GM19238 (cell line): ENCODE measurements around the gene EFR3B.

ENCODE experiments used
- DNase-seq: peaks from one replicate; pipeline ENCODE4 v3.0.0; 2011; ENCODE audit warnings: low spot score; ENCODE audit not compliant: insufficient read length

Gene EFR3B

DNA sequence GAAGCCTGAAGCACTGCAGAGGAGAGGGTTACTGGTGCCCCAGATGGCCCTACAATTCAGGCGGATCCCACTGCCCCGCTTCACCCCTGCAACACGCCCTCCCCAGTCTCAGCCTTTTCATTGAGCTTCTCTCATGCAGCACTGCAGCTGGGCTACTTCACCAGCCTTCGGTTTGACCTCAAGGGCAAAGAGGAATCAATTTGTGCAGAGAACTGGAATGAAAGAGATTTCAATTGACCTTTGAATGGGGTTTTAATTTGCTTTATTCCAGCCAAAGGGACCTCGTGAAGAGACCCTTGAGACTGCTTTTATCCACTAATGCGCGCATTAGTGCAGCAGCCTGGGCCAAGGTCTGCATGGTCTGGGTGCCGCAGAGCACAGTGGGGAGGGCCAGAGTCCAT, 135.3 kb downstream of the EFR3B start:
- no peak for DNase-seq

- DNase-seq = no peak
Observed at GRCh38 chr2:25178976-25179375, 137.1 kb downstream of the EFR3B start.

- DNase-seq = no peak
Observed at GRCh38 chr2:25184254-25184653, 142.4 kb downstream of the EFR3B start.

GRCh38 chr2:25187729-25188350, 146.0 kb downstream of the EFR3B start:
- DNase-seq = no peak

DNA sequence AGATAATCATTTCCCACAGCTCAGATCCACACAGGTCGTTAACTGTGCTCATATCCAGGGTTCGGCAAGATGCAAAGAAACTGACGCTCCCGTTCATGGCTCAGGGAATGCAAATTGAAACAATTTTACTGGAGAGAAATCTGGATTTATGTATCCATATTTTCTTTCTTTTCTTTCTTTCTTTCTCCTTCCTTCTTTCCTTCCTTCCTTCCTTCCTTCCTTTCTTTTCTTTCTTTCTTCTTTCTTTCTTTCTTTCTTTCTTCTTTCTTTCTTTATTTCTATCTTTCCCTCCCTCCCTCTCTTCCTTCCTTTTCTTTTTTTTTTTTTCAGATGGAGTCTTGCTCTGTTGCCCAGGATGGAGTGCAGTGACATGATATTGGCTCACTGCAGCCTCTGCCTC, 146.5 kb downstream of the EFR3B start:
- no peak for DNase-seq

DNA sequence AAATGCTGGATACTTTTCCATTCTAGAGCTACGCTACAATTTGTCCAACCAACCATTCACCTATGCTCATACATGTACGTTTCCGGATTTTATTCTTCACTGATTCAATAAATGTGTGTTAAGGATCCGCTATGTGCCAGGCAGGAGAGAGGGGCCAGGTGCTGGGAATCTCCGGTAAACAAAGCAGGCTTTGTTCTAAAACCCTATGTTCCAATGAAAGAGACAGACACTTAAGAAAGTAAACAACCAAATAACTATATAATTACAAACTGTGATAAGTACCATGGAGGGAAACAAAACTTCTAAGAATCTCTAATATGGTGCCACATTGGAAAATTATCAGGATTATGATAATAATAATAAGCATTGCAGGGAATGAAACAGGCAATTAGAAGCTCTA, 148.7 kb downstream of the EFR3B start:
- no peak for DNase-seq

- no peak for DNase-seq
Observed at GRCh38 chr2:25194576-25195122, 152.8 kb downstream of the EFR3B start.

DNA sequence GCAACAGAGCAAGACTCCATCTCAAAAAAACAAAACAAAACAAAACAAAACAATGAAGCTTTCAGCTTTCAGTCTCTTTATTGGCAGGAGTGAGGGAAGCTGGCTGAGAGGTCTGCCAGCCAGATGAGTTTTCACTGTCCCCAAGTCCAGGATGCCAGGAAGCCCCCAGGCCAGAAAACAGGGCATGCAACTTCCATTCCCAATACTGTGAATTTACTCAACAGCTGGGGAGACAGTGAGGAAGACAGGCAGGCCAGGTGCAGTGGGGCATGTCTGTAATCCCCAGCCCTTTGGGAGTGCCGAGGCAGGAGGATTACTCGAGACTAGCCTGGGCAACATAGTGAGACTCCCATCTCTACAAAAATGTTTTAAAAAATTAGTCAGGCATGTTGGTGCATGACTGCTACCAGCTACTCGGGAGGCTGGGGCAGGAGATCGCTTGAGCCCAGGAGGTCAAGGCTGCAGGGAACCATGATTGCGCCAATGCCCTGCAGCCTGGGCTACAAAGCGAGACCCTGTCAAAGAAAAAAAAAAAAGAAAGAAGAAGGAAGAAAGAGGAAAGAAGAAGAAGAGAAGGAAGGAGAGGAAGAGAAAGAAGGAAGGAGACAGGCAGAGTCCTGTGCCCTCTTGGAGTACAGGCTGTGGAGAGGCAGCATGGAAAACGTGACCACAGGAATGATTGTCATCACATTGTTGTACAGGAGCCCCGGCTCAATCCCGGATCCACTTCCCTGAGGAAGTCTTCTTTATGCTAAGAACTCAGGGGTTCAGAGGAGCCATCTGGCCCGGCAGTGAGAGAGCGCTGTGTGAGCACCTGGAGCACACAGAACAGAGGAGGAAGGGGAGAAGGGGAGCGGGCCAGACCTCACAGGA, 155.7 kb downstream of the EFR3B start:
- no peak for DNase-seq

GRCh38 chr2:25198209-25198525, 156.3 kb downstream of the EFR3B start:
- DNase-seq = no peak

GRCh38 chr2:25198576-25198975, 156.7 kb downstream of the EFR3B start:
- no peak for DNase-seq

DNA sequence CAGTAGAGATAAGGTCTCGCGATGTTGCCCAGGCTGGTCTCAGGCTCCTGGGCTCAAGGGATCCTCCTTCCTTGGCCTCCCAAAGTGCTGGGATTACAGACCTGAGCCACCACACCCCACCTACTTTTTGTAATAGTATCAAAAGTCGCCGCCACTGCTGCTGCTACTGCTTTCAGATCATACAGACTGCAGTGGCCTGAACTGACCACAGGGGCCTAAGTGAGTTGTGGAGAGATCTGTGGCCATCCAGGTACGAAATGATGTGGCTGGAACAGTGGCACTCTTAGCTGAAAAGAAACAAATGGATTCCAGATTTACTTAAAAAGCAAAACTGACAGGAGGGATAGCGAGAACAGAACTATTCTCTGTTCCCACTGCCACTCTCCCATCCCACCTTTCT, 159.4 kb downstream of the EFR3B start:
- no peak for DNase-seq

DNA sequence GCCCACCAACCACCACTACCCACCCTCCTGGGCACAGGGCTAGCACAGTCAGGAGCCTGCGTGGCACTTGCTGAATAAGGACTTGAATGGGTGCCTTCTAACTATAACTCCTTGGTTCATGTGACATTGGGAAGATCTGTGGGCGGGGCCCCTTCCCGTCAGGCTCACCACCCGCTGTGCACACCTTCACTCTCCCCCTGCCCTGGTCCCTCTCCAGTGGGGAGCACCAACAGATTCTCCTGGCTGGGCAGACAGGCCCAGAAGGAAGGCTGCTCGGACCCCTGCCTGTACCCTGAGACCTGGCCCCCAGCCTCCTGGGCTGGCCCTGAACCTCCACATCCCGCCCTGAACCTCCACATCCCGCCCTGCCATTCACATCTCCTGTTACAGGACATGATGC, 159.9 kb downstream of the EFR3B start:
- DNase-seq = no peak

DNA sequence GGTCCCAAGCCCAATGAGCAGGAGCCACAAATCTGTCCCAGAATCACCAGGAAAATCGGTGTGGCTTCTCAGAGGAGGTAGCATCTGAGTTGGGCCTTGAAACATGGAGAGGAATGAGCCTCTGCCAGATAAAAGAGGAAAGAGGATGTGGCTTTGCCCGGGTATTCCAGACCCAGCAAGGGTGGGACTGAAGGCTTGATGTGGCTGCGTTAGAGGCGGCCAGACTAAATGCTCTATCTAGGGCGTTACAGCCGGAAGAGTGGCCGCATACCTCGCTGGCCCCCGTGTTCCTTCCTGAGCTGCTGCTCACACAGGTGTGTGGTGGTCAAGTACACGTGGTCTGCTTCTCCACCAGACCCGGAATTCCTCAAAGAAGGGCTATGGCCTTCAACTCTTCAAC, 160.4 kb downstream of the EFR3B start:
- DNase-seq = no peak

GRCh38 chr2:25204190-25204838, 162.4 kb downstream of the EFR3B start:
- no peak for DNase-seq

DNA sequence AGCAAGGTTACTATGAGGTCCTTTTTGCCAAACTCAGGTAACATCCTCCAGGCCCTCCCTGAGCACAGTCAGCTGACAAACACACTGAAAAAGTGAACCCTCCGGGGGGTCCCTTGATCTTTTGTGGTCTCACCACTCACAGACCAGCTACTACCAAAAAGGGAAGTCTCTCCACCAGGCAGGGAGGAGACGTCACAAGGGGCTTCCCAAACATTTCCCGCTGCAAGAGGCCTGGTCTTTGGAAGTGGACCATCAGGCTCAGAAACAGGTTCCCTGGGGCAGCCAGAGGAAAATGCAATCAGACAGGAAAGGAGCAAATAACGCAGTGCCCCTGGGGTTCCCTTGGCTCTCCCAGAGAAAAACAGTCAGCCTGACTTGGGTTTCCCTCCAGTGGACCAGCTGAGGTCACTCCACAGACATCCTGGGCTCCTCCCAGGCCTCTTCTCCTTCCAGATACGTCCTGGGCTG, 165.2 kb downstream of the EFR3B start:
- no peak for DNase-seq
